ENCODE data around the gene RFX7.

GRCh38 chr15:56156877-56157276 lies 86.8 kb downstream of the RFX7 start:
- TF ChIP-seq CTCF (IDR thresholded peaks at IDR 0.05; ENCODE audit: control extremely low read depth in 1 of 3, insufficient read depth in 1 of 3, low read depth in 1 of 3, low read length in 3 of 3) (no peak), CREB1 (IDR thresholded peaks at IDR 0.05) (no peak), BCL11A (IDR thresholded peaks at IDR 0.05; ENCODE audit: low read depth in 2 of 2, low read length in 2 of 2) (no peak), SIN3A (conservative IDR thresholded peaks at IDR 0.05 in 1 of 2, IDR thresholded peaks at IDR 0.05 in 1 of 2; ENCODE audit: low read depth in 1 of 2, low read length in 2 of 2) (no peak)

Data from H1 (cell line).